Hindlimb muscle (tissue), 1 donor: ENCODE measurements around the gene EIF2B5. TPM values are rescaled to one million over a fixed set of nuclear protein-coding genes. Genes with fewer than 3 reads are reported as not detected.
"Not testable (repeated sequence)": the region's sequence is repeated elsewhere in the genome, so short reads cannot be mapped to it uniquely, and the experiment has no call there.

Experiments
- DNase-seq: peaks from one replicate; pipeline ENCODE4 v3.0.0-alpha.2; 2013
- polyA plus RNA-seq: library from polyadenylated mRNA; unstranded; fragments of 120-200 nt; gene quantifications from one replicate; pipeline ENCODE4 v1.2.1, GENCODE V29; 2013; ENCODE audit not compliant: insufficient read length

EIF2B5 gene
- polyA plus RNA-seq, 1 donor, result 41.3 TPM

- DNase-seq, result no peak
Observed at GRCh38 chr3:184148076-184148475, 12.9 kb downstream of the EIF2B5 start.

DNA sequence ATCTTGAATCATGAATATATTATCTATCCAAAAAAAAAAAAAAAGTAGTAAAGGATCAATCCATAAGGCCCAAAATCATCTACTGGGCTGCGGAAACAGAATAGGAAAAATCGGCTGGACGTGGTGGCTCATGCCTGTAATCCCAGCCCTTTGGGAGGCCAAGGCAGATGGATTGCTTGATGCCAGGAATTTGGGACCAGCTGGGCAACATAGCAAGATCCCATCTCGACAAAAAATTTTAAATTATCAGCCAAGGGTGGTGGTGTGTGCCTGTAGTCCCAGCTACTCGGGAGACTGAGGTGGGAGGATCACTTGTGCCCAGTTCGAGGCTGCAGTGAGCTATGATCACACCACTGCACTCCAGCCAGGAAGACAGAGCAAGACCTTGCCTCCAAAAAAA is 14.0 kb downstream of the EIF2B5 start:
- DNase-seq, result no peak

DNA sequence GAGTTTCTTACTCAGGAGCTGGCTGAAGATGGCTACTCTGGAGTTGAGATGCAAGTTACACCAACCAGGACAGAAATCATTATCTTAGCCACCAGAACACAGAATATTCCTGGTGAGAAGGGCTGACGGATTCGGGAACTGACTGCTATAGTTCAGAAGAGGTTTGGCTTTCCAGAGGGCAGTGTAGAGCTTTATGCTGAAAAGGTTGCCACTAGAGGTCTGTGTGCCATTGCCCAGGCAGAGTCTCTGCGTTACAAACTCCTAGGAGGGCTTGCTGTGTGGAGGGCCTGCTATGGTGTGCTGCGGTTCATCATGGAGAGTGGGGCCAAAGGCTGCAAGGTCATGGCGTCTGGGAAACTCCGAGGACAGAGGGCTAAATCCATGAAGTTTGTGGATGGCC is 14.6 kb downstream of the EIF2B5 start:
- not testable (repeated sequence) for DNase-seq

- peak; percentile 74 for DNase-seq
Observed at GRCh38 chr3:184154885-184155643, 19.9 kb downstream of the EIF2B5 start, which contains the start of gene DVL3. DVL3 (plus strand) TSS chr3:184155377; CDS start chr3:184155636, 259 bp downstream.

- DNase-seq, result no peak
Observed at GRCh38 chr3:184155644-184156521, 20.7 kb downstream of the EIF2B5 start.

DNA sequence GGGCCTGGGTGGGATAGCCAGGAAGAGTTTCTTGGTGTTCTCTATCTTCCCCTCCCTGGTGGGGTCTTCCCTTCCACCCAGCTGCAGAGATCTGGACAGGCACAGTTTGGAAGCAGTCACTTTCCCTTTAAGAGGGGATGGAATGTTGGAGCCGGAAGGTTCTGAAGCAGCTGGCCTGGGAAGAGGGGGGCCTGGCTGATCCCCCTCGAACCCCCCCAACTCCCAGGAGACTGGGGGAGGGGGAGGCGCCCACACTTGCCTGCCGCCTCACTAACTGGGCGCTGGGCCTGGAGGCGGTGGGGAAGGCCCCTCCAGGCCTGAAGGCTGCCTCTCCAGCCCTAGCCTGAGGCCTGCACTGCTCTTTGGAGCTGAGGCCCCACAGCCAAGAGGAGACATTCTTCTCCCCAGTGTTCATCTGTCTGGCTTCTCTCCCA is 21.4 kb downstream of the EIF2B5 start:
- peak; percentile 82 for DNase-seq

DNA sequence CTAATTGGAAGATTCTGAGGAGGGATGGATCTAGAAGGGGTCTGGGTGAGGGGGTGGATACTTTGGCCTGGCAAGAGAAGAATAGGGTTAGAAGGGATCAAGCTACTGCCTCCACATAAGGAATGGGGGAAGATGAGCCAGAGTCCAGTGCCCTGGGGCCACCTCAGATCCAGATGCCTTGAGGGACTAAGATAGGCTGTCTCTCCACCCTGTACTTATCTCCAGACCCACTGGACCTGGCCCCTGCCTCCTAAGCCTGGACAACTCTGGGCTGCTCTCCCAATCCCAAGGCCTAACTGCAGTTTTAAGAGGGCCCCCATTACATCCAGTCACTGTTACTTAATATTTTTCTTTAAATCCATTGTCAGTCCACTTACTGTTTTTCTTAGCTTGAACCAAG is 22.0 kb downstream of the EIF2B5 start:
- DNase-seq, result no peak

- DNase-seq, result no peak
Observed at GRCh38 chr3:184158404-184158803, 23.2 kb downstream of the EIF2B5 start.

GRCh38 chr3:184160456-184160855 is 25.3 kb downstream of the EIF2B5 start:
- DNase-seq, result no peak

DNA sequence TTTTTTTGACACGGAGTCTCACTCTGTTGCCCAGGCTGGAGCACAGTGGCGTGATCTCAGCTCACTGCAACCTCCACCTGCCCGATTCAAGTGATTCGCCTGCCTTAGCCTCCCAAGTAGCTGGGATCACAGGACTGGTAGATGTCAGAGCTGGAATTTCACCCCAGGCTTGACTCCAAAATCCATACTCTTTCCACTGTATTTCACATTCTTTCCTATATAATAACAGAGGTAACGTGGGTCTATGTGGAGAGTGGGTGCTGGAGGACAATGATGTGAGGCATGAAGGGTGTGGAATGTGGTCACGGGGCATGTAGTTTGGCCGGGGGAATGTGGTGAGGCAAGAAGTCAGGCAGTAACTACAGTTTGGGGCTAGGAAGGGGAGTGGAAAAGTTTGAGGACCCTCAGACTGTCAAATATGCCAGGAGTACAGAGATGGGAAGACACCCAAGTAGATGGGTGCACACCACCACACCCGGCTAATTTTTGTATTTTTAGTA is 27.5 kb downstream of the EIF2B5 start:
- not testable (repeated sequence) for DNase-seq

GRCh38 chr3:184164648-184165330 is 29.6 kb downstream of the EIF2B5 start:
- DNase-seq, result no peak

GRCh38 chr3:184165543-184165942 is 30.4 kb downstream of the EIF2B5 start:
- DNase-seq, result no peak

GRCh38 chr3:184166671-184167070 is 31.5 kb downstream of the EIF2B5 start:
- DNase-seq, result no peak

DNA sequence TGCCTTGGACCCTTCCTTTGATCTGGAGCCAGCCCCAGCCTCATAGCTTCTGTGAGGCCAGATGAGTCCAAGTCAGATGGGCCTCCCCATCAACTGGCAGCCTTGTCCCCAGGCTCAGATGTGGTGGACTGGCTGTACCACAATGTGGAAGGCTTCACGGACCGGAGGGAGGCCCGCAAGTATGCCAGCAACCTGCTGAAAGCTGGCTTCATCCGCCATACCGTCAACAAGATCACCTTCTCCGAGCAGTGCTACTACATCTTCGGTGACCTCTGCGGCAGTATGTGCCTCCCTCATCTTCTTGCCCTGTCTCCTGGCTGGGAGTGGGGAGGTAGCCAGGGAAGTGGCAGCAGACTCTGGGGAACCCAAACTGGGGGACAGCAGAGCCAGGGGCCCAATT is 32.6 kb downstream of the EIF2B5 start:
- no peak for DNase-seq

DNA sequence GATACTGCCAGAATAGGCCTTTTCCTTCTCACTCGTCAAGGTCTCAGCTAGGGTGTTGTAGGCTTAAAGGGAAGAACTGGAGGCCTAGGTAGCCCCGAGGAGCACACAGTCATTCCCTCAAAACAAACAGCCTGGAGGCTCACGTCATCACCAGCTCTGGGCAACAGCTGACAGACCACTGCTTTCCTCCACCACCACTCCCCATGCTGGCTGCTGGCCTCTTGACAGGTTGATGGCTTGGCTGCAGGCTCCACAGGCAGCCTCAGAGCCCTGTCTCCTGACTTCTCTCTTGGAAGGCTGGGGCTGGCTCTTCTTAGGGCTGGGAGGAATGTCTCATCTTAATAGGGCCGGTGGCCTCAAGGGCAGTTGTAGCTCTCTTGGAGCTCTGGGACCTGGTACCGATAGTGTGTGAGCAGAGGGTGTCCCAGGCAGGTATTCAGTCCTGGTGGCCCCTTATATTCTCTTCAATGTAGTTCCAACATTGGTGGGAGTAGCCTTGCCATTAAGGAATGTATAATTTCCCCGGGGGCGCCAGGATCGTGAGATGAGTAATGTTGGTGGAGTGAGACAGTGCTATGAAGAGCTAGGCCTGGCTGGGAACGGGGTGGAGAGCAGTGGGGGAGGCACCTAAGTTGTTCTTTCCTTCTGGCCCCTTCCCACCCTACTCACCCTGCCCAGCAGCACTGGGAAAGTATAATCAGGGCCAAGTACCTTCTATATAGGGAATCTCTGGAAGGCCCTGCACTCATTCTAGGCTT is 33.4 kb downstream of the EIF2B5 start:
- DNase-seq, result no peak

DNA sequence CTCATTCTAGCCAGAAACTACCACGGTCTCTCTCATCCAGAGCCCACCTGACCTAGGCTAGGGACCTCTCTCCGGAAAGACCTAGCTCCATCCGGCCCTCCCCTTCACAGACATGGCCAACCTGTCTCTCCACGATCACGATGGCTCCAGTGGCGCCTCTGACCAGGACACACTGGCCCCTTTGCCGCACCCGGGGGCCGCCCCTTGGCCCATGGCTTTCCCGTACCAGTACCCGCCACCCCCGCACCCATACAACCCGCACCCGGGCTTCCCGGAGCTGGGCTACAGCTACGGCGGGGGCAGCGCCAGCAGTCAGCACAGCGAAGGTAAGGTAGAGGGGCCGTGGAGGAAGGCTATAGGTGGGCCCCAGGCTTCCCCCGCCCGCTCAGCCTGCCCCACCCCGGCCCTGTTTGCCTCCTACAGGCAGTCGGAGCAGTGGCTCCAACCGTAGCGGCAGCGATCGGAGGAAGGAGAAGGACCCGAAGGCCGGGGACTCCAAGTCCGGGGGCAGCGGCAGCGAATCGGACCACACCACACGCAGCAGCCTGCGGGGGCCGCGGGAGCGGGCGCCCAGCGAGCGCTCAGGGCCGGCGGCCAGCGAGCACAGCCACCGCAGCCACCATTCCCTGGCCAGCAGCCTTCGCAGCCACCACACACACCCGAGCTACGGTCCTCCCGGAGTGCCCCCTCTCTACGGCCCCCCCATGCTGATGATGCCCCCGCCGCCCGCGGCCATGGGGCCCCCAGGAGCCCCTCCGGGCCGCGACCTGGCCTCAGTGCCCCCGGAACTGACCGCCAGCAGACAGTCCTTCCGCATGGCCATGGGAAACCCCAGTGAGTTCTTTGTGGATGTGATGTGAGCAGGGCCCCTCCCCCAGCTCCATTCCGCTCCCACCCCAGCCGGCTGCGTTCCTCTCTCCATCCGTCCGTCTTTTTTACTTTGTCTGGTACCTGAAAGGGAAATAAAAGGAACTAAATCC is 35.0 kb downstream of the EIF2B5 start:
- DNase-seq, result no peak

DNA sequence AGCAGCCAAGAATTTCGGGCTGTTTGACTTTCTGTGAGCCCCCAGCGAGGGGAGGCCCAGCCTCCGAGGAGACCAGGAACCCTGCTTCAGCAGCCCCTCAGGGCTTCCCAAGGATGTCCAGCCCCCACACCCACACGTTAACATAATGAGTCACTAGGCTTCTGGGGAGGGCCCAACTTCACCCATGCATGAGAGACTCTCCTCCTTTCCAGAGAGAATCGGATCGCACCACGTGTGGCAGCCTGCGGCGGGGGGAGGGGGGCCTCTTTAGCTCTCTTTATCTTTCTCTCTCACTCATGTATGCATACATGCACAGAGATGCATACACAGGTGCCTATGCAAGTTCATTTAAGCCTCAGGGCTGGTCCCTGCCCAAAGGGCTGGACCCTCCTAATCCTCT is 36.4 kb downstream of the EIF2B5 start:
- no peak for DNase-seq

GRCh38 chr3:184172681-184173373 is 37.7 kb downstream of the EIF2B5 start:
- DNase-seq, result no peak

GRCh38 chr3:184173374-184173722 is 38.2 kb downstream of the EIF2B5 start:
- no peak for DNase-seq

DNA sequence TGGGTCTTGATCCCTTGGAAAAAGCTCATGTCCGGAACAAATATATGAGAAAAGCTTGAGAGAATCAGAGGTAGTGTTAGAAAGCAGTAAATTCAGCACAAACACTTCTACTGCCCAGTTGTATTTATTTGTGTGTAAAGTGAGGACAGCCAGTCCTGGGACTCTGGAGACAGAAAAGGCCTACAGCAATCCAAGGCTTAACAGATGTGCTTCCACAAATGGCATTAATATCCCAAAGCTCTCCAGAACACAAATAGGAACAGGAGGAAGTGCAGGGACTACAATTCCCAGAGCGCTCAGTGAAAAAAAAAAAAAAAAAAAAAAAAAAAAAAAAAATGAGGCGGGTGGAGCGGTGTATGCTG is 39.1 kb downstream of the EIF2B5 start:
- no peak for DNase-seq
